ENCODE results near the gene UBA1.

Gene UBA1

GRCh38 chrX:47170861-47171692 is 22.6 kb upstream of the UBA1 start:
- no peak for DNase-seq

GRCh38 chrX:47171996-47172395 is 21.6 kb upstream of the UBA1 start:
- no peak for DNase-seq

- DNase-seq = no peak
Measured at GRCh38 chrX:47172549-47172948, 21.1 kb upstream of the UBA1 start.

GRCh38 chrX:47172971-47173792 is 20.4 kb upstream of the UBA1 start:
- DNase-seq = no peak

- DNase-seq = no peak
Measured at GRCh38 chrX:47174376-47174775, 19.3 kb upstream of the UBA1 start.

- no peak for DNase-seq
Measured at GRCh38 chrX:47174846-47175587, 18.6 kb upstream of the UBA1 start.

GRCh38 chrX:47175588-47175980 is 18.0 kb upstream of the UBA1 start:
- DNase-seq = no peak

- DNase-seq = no peak
Measured at GRCh38 chrX:47176101-47176740, 17.4 kb upstream of the UBA1 start.

GRCh38 chrX:47177079-47177478 is 16.6 kb upstream of the UBA1 start:
- DNase-seq = no peak

GRCh38 chrX:47178337-47178736 is 15.3 kb upstream of the UBA1 start:
- DNase-seq = no peak

- no peak for DNase-seq
Measured at GRCh38 chrX:47179221-47179927, 14.3 kb upstream of the UBA1 start.

- DNase-seq = no peak
Measured at GRCh38 chrX:47179928-47180255, 13.7 kb upstream of the UBA1 start.

- DNase-seq = no peak
Measured at GRCh38 chrX:47180346-47180745, 13.3 kb upstream of the UBA1 start.

- no peak for DNase-seq
Measured at GRCh38 chrX:47181301-47181700, 12.3 kb upstream of the UBA1 start.

GRCh38 chrX:47182106-47182700 is 11.4 kb upstream of the UBA1 start:
- no peak for DNase-seq

GRCh38 chrX:47184486-47184885 is 9.1 kb upstream of the UBA1 start:
- no peak for DNase-seq

GRCh38 chrX:47185241-47185640 is 8.4 kb upstream of the UBA1 start:
- no peak for DNase-seq

- no peak for DNase-seq
Measured at GRCh38 chrX:47186096-47186740, 7.4 kb upstream of the UBA1 start.

- no peak for DNase-seq
Measured at GRCh38 chrX:47187106-47187677, 6.4 kb upstream of the UBA1 start.

- DNase-seq = no peak
Measured at GRCh38 chrX:47189906-47190305, 3.7 kb upstream of the UBA1 start.

All from NCI-H2171 treated with DMSO at 0.1 percent for 48 hours (cell line).